ENCODE measurements around the gene CLCN7.
"Not testable (repeated sequence)": the region's sequence is repeated elsewhere in the genome, so short reads cannot be mapped to it uniquely, and the experiment has no call there.

The CLCN7 gene

DNA sequence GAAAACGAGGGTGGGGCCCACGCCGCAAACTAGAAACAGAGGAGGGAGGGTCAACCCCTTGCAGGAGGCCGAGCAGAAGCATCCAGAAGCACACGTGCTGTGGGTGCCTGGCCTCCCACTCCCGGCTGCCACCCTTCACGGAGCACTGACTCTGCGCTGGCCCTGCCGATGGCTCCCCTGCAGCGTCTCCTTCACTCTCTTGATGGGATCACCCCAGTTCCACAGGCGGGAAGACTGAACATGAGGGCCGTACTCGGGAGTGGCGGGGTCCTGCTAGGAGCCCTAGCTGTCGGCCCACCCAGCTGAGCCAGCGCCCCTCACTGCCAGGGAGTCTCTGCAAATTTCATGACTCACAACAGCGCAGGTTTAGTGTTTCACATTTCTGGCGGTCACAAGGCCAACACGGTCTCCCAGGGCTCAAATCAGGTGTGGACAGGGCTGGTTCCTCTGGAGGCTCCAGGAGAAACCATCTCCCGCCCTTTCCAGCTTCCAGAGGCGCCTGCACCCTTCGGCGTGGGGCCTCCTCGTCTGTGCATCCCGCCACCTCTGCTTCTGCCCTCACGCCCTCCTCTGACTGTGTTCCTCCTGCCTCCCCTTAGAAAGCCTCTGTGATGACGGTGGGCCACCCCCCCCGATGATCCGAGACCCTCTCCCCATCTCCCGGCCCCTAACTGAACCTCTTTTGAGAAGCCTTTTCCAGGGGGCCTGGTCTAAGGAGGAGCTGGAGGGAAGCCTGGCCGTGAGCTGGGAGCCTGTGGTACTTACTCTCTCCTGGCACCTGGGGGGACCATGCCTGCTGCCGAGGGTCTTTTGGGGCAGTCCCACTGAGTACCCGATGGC lies 11.9 kb upstream of the CLCN7 start:
- no peak for DNase-seq

DNA sequence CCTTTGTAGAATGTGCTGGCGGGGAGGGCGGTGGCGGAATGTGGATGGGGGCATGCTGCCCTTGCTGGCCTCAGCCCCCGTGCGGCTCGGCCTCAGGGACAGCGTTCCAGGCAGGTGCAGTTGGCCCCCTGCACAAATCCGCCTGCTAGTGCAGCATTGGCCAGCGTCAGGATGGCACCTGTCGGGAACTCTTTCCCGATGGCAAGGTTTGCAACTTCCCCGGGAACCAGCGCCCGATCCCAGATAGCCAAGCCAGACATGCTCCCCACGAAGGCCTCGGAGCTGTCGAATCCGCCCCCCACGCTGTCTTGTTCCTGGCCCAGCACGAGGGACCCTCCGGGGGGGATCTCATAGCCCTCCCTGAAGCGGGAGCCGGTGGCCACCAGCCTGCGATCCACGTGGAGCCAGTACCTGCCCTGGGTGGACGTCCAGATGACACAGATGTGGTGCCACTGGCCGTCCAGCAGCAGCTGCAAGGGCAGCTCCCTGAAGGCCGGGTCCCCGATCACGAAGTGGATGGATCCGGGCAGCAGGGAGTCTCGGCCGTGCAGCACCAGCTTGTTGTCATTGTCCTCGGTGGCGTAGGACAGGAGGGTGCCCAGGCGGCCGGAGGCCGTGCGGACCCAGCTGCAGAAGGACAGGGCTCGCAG lies 11.1 kb upstream of the CLCN7 start:
- no peak for DNase-seq

DNA sequence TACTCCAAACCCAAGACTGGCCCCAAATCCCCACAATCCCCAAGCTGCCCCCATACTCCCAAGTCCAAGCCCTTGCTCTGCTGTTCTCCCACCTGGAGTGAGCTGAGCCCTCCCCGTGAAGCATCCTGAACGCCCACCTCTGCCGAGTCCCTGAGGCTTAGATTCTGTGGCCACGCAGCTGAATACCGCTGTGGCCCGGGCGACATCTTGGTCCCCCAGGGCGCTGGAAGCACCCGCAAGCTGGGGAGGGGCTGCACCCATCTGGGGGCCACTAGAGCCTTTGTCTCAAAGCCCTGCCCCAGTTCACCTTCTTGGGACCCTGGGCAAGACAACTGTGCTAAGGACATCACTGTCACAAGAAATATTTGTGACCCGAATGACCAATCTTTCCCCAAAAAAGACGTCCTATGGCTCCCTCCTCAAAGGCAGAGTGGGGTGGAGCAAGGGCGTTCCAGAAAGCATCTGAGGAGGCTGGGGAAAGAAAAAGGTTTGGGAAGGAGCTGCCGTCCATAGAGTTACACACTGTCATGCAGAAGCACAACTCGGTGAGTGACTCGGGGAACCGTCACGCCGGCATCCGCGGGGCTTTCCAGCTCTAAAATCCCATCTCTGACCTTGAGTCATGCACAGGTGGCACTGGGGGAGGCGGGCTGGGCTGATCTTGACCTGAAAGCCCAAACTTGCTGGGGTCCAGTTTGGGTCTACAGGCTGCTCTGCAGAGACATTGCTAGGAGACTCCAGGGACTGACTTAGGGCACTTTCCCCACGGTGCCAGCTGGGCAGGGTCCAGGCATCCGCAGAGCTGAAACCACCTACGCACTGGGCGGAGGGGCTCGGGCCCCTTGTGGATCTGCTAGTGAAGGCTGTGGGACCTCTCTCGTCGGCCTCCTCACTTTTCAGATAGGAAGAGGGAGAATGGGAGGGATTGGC lies 7.3 kb upstream of the CLCN7 start:
- no peak for DNase-seq

DNA sequence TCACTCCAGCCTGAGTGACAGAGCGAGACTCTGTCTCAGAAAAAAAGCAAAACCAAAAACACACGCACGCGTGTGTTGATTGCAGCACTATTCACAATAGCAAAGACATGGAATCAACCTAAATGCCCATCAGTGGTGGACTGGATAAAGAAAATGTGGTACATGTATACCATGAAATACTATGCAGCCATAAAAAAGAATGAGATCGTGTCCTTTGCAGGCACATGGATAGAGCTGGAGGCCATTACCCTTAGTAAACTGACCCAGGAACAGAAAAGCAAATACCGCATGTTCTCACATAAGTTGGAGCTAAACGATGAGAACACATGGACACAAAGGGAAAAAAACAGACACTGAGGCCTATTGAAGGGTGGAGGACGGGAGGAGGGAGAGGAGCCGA lies 4.1 kb upstream of the CLCN7 start:
- not testable (repeated sequence) for DNase-seq

DNA sequence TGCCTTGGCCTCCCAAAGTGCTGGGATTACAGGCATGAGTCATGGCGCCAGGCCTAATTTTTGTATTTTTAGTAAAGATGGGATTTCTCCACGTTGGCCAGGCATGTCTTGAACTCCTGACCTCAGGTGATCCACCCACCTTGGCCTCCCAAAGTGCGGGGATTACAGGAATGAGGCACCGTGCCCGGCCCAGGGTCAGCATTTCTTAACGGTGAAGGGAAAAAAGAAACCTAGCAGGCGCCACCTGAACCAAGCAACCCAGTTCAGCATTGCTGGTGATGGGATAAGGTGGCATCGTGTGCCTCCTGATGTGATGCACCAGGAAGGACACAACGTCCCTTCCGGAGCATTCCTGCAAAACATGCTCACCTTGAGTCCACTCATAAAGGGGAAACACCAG lies 2.2 kb upstream of the CLCN7 start:
- DNase-seq = no peak

DNA sequence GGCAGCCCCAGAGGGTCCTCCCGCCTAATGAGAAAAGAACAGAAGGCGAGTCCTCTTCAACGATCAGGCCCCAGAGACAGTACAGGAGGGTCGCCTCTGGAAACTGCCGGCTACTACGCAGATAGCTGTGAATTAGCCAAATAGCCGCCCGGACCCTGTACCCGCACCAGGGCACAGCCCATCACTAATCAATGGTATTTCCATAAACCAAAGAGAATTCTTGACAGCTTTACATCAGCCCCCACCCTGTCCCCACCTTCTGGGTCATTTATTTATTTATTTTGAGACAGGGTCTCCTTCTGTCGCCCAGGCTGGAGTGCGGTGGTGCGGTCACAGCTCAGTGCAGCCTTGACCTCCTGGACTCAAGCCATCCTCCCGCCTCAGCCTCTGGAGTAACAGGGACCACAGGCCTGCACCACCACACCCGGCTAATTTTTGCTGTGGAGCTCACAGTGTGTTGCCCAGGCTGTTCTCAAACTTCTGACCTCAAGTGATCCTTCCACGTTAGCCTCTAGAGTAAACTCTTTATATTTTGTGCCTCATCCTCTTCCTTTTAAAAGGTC lies 805 bp upstream of the CLCN7 start:
- no peak for DNase-seq

DNA sequence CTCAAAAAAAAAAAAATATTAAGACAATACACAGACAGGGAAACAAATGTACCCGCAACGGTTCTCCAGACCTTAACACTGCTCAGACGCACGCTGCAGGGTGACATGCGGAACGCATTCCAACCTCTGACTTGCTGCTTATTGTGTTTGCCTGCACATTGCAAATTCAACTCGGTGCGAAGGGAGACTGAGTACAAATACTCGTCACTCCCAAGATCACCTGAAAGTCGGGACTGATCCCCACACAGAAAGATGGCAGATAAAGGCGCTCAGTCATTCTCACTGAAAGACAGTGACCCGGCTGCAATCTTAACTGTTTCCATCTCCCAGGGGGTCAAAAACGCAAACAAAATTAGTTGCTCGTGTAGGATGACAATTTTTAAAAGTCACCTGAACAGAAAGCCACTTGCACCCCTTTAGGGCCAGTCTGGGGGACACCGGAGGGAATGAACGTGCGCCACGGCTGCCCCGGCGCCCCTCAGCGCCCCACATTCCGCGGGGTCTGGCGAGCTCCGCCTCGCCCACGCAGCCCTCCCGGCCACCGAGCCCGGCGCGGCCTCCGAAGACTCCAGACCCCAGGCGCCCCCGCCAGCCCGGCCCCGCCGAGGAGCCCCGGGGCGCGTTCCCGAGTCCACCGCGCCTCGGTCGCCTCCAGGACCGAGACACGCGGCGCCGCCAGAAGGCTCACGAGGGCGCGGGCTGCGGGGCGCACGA lies 589 bp downstream of the CLCN7 start:
- no peak for DNase-seq

DNA sequence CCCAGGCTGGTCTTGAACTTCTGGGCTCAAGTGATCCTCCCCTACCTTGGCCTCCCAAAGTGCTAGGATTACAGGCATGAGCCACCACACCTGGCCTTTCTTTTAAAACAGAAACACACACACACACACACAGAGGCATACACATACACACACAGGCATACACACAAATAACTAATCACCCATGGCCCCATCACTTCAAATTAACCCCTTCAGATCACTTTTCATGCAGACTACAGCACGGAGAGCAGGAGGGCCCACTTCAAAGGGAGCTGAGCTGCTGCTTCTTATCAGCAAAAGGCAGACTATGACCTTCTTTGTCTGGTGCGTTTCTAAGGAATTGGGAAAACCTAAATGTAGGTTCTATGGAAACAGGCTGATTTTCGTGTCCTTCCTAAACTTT lies 1.9 kb downstream of the CLCN7 start:
- no peak for DNase-seq

DNA sequence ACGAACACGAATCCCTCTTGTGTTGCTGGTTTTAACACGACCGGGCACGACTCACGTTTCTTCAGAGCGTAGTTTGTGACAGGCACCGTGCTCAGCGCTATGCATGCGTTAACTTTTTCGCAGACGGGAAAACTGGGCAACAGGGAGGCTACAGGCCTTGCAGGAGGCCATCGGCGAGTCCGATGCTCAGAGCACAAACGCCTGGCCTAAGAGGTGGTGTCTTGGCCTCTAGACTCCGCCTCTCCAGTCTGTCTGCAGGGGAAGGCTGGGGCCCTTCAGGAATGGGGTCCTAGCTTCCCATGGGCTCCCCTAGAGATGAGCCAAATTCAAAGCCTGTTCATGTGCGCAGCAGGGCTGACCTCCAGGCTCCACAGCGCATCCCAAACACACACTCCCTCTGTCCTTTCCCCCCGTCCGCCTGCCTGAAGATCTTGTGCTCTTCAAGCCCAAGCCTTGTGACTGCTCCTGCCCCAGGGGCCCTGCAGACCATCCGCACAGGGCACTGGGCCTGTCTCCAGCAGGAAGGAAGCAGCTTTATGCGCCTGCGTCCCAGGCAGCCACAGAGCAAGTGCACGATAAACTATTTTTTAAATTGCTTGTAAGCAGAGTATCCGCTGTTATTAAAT lies 3.1 kb downstream of the CLCN7 start:
- DNase-seq = no peak

DNA sequence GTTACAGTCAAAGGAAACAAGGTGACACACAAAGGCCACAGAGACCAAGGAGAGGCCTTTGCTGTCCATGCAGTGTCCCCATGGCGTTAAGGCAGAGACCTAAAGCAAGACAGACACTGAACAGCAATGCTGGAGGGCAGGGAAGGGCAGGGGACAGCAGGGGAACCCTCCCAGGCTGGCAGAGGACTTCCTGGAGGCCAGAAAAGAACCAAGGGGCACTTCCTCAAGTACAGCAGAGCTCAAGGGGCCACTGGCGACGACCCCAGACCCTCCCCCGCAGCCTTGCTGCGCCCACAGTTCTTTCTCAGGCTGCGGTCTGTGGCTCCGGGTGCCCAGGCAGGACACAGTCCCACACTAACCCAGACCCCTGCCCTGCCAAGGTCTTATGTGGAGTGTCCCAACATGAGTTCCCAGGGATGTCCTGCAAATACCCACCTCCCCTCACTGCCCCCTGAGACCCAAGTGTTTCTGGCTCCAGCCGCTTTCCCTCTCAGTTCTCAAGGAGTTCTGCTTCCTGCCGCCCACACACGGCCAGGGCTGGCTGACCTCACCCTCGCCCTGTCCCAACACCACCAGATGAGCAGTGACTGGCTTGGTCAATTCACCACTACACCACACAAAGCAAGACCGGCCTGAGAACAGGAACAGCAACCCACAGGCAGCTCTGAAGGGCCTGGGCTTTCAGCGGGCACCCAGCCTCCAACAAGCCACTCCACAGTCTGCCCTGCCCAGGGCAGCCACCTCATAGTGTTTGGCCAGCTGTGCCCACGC lies 4.2 kb downstream of the CLCN7 start:
- DNase-seq = no peak

DNA sequence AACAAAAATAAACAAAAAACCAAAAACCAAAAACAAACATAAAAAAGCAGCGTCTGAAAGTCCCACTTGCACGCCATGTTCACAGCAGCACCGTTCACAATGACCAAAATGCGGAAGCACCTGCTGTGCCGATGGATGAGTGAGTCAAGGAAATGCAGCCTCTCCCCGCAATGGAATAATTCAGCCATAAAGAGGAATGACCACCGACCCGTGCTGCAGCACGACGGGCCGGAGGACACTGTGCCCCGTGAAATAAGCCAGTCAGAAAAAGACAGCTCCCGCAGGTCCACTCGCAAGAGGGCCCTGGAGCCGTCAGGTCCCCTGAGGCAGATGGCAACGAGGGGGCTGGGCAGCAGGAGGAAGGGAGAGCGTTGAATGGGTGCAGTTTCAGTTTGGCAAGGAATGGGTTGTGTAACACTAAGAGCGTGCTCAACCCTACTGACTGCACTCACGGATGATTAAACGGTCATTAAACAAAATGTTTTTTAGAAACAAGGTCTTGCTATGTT lies 5.1 kb downstream of the CLCN7 start:
- DNase-seq = no peak

DNA sequence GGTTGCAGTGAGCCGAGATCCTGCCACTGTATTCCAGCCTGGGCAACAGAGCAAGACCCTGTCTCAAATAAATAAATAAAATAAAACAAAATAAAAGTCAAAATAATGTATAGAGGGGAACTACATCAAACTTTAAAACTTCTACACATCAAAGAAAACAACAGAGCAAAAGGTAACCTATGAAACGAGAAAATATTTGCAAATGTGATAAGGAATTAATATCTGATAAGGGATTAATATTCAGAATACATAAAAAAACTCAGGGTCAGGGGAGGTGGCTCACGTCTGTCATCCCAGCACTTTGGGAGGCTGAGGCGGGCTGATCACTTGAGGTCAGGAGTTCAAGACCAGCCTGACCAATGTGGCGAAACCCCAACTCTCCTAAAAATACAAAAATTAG lies 5.7 kb downstream of the CLCN7 start:
- not testable (repeated sequence) for DNase-seq

DNA sequence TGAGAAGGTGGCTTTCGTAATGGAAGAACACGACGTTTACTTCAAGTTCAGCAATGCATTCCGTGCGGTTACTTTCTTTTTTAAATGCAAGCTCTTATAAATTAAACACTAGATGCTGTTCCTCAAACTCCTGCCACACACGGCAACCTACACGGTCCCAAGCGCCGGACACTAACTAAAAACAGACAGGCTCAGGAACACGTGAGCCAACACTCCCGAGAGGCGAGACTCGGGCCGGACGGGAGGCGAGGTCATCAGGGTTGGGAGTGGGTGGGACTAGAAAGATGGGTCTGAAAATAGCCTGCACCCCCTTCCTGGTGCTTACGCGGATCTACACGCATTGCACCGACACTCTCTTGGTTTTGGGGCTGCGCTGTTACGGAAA lies 6.4 kb downstream of the CLCN7 start:
- no peak for DNase-seq

DNA sequence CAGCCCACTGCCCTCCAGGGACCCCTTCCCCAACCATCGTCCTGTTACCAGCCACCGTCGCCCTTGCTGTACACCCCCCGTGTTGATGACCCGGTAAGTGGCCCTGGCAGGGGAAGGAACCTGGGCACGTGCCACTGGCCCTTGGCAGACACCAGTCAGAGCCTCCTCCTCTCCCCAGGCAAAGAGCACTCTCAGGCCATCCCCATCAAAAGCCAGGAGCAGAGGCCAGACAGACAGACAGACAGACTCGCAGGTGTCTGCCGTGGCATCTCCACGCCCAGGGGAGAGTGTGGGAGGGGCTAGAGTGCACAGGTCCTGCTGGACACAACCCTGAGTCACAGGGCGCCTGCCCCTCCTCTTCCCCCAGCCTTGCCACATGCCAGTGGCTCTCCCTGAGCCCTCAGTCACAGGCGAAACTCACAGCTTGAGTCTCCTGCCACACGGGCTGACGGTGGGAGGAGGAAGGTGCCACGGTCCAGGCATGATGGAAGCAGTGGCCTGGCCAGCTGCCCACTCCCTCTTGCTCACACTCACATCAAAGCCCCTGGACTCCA lies 7.8 kb downstream of the CLCN7 start:
- DNase-seq = no peak

DNA sequence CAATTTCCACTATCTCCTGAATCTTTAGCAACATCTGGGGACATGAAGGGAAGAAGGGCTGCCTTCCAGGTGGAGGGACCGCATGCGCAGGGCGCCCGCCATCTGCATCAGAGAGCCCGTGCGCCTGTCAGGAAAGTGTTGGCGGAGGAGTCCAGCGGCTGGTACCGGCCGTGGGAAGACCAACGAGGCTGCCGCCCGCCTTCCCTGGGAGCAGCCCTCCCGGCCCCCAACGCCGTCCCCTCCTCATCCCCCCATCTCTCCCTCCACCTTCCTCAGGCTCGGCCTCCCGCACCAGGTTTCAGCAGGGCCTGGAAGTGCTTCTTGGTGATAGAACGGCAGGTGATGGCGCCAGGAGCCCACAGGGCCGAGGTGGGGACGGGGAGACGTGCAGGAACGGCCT lies 8.8 kb downstream of the CLCN7 start:
- no peak for DNase-seq

DNA sequence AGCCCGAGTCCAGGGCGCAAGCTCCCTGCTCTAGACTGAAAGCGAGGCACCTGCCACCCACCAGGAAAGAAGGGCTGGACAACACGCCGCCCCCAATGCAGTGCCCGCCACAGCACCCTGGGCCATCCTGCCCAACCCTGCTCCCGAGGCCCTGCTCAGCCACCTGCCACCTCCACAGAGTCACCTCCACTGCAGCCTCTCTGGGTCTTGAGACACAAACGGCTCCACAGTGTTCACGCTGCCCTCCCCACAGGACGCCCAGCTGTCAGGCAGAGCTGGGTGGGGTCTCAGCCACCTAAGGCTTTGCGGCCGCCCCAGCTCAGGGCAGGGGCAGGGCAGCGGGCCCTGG lies 9.3 kb downstream of the CLCN7 start:
- no peak for DNase-seq

DNA sequence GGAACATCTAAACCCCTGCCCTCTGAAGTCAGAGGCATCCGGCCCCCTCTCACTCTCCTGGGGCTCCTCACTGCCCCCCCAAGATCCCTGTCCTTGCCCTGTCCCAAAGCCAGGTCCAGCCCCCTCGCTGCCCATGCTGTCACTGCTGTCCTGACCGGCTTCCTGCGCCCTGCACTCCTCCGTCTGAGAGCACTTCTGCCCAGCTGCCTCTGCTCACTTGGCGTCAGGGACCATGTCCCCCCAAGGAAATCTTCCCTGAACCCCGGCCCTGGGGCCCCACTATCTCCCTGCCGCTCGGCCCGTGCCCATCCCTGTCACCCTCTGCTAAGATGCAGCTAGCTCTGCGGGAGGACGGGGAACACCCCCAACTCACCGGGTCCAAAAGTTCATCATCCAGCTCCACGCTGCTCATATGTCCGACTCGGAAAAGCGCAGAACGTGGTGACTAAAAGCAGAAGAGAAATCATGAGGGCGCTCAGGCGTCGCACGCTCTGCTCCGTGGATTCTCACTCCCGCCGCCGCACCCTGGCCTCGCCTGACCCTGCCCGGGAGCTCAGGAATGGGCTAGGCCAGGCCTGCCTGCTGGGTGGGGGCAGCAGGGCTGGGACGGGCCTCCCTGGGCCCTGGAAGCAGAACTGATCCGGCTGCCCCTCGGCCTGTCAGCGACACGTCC lies 9.8 kb downstream of the CLCN7 start:
- no peak for DNase-seq

DNA sequence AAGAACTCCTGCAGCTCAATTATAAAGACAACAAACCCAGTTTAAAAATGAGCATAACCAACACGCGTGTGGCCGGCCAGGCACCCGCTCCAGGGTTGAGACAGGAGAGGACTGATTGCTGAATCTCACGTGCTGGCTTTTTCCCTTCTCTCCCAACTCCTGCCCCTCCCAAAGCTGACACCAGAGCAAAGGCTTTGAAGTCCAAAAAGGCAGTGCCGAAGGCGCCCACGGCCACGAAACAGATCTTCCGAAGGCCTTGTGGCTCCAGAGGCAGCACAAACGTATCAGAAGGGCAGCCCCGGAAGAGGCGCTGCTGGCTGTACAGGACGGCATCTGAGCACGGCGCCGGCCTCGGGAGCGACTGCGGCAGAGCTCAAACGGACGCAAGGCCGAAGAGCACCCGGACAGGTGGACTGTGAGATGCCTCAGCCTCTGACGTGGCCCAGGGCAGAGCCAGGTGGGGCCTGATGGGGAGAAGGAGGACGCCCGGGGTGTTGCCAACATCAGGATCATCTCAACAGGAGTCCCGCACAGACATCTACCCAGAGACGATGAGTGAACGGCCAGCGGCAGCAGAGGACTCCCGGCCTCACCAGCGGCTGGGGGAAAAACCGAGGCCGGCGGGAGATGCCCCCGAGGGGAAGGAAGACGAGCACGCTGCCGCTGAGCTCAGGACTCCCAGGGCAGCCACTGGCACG lies 10.5 kb downstream of the CLCN7 start:
- no peak for DNase-seq

DNA sequence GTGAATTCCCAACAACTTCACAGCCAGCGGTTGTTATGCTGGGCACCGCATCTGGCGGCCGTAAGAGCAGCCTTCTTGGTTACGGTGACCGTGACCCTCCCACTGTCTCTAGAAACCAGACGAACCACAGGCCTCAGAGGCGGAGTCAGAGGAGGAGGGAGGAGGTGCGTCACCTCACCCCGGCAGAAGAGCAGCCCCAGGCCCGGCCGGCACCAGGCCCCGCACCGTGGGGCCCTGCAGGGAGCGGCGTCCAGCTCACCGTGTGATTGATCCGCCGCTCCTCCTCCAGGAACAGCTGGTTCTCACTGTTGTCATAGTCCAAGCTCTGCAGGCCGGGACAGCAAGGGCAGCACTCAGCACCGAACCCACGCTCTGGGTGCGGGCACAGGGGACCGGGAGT lies 13.7 kb downstream of the CLCN7 start:
- DNase-seq = no peak
